Astrocyte of the hippocampus (primary cell): Measurements from ENCODE around the gene PSMD2.

ENCODE experiments used
- DNase-seq: peaks from one replicate; pipeline ENCODE4 v3.0.0; 2011; ENCODE audit warnings: low read depth, low spot score

The PSMD2 gene

GRCh38 chr3:184355261-184356040 lies 56.4 kb downstream of the PSMD2 start:
- DNase-seq, result no peak

- DNase-seq, result no peak
Measured at GRCh38 chr3:184357248-184358123, 58.4 kb downstream of the PSMD2 start.

GRCh38 chr3:184358124-184358767 lies 59.2 kb downstream of the PSMD2 start:
- DNase-seq, result no peak
